ENCODE measurements around the gene TEX22. TPM values are rescaled to one million over a fixed set of nuclear protein-coding genes. Genes with fewer than 3 reads are reported as not detected.

Gene TEX22
- total RNA-seq, 1 donor from 2014 or later, result 3.8 TPM

- Histone ChIP-seq H3K4me3 (no peak overlapping the region), H3K27me3 (ENCODE audit: low read depth) (no peaks in the 10 kb centered on the region), H3K4me1 (peaks cover 23% of the 10 kb centered on the region), H3K27ac (no peak overlapping the region), H3K9me3 (no peaks in the 10 kb centered on the region), H3K36me3 (peaks cover 28% of the 10 kb centered on the region)
- ATAC-seq (no peak), DNase-seq (peak; percentile 42)
- intact Hi-C loops (cut with DNase I), result no loop called here
- no peak for TF ChIP-seq CTCF (IDR thresholded peaks at IDR 0.05)
Measured at GRCh38 chr14:105391541-105391940, 6.8 kb upstream of the TEX22 start.

- no peak overlapping the region for H3K27ac ChIP-seq
- peaks cover 27% of the 10 kb centered on the region for H3K4me1 ChIP-seq
- no peaks in the 10 kb centered on the region for H3K9me3 ChIP-seq
- H3K36me3 ChIP-seq, result peaks cover 20% of the 10 kb centered on the region
- intact Hi-C loops (cut with DNase I), result no loop called here
- no peak for TF ChIP-seq CTCF (IDR thresholded peaks at IDR 0.05)
- ATAC-seq (no peak), DNase-seq (peak; percentile 41)
- H3K4me3 ChIP-seq, result no peak overlapping the region
- H3K27me3 ChIP-seq (ENCODE audit: low read depth), result no peaks in the 10 kb centered on the region
Measured at GRCh38 chr14:105392131-105393090, 5.9 kb upstream of the TEX22 start.

- no peak for ATAC-seq
Measured at GRCh38 chr14:105393151-105393550, 5.2 kb upstream of the TEX22 start.

GRCh38 chr14:105394714-105395537 lies 3.4 kb upstream of the TEX22 start:
- peaks cover 32% of the 10 kb centered on the region for H3K4me1 ChIP-seq
- intact Hi-C loops (cut with DNase I), result no loop called here

More at GRCh38 chr14:105393151-105393550, 5.2 kb upstream of the TEX22 start:
- intact Hi-C loops (cut with DNase I), result no loop called here
- DNase-seq, result no peak
- Histone ChIP-seq H3K36me3 (peaks cover 14% of the 10 kb centered on the region), H3K9me3 (no peaks in the 10 kb centered on the region), H3K27ac (no peak overlapping the region), H3K27me3 (ENCODE audit: low read depth) (no peaks in the 10 kb centered on the region), H3K4me1 (peaks cover 33% of the 10 kb centered on the region), H3K4me3 (no peak overlapping the region)
- no peak for TF ChIP-seq CTCF (IDR thresholded peaks at IDR 0.05)

More at GRCh38 chr14:105394714-105395537, 3.4 kb upstream of the TEX22 start:
- DNase-seq, result peak; percentile 37
- no peaks in the 10 kb centered on the region for H3K9me3 ChIP-seq
- H3K36me3 ChIP-seq, result peaks cover 12% of the 10 kb centered on the region
- no peak for TF ChIP-seq CTCF (IDR thresholded peaks at IDR 0.05)
- no peaks in the 10 kb centered on the region for H3K27me3 ChIP-seq (ENCODE audit: low read depth)
- H3K4me3 ChIP-seq, result no peak overlapping the region
- no peak for ATAC-seq
- H3K27ac ChIP-seq, result no peak overlapping the region

Data from lower lobe of right lung (tissue), 2 donors.